Loucy (cell line): ENCODE results near the gene TRAPPC5.
A peak's percentile ranks its signal among the peaks of the same experiment; 100 is the strongest.

Experiments
- H2AFZ ChIP-seq: fragments of 200-600 bp; sonication (generic); 2 replicates; pipeline ENCODE4 v1.6.0; 2016; ENCODE audit warnings: antibody characterized with exemption, mild to moderate bottlenecking, low read length, moderate library complexity
- H3F3A ChIP-seq: fragments of 200-600 bp; 2 replicates; pipeline ENCODE4 v1.6.0; 2016; ENCODE audit warnings: antibody characterized with exemption, low read depth, mild to moderate bottlenecking
- H3K27me3 ChIP-seq: fragments of 200-600 bp; sonication (generic); 2 replicates; pipeline ENCODE4 v1.6.1; 2014; ENCODE audit warnings: low read length, mild to moderate bottlenecking; ENCODE audit not compliant: insufficient read depth, poor library complexity, severe bottlenecking
- H3K36me3 ChIP-seq: fragments of 200-600 bp; sonication (generic); 2 replicates; pipeline ENCODE4 v1.6.1; 2016; ENCODE audit warnings: low read length; ENCODE audit not compliant: insufficient read depth
- H3K4me1 ChIP-seq: fragments of 200-600 bp; sonication (generic); 2 replicates; pipeline ENCODE4 v1.5.1; 2014; ENCODE audit warnings: low read length, mild to moderate bottlenecking; ENCODE audit not compliant: insufficient read depth, poor library complexity, severe bottlenecking
- H3K4me2 ChIP-seq: fragments of 200-600 bp; sonication (generic); 2 replicates; pipeline ENCODE4 v1.6.0; 2014; ENCODE audit warnings: antibody characterized with exemption, low read length, low read depth, mild to moderate bottlenecking; ENCODE audit not compliant: poor library complexity, severe bottlenecking
- H3K4me3 ChIP-seq: fragments of 200-600 bp; sonication (generic); 2 replicates; pipeline ENCODE4 v1.5.1; 2014; ENCODE audit warnings: low read length, mild to moderate bottlenecking, mixed read lengths; ENCODE audit not compliant: poor library complexity, severe bottlenecking
- H3K79me2 ChIP-seq: fragments of 200-600 bp; sonication (generic); 2 replicates; pipeline ENCODE4 v1.6.1; 2014; ENCODE audit warnings: low read length; ENCODE audit not compliant: insufficient read depth
- H3K9ac ChIP-seq: fragments of 200-600 bp; sonication (generic); 2 replicates; pipeline ENCODE4 v1.6.0; 2014; ENCODE audit warnings: mild to moderate bottlenecking, low read depth, low read length, moderate library complexity; ENCODE audit not compliant: poor library complexity, severe bottlenecking
- H3K9me2 ChIP-seq: fragments of 200-600 bp; sonication (generic); replicated peaks from 2 replicates; pipeline ENCODE4 v1.6.1; 2016; ENCODE audit warnings: low read depth, low read length, mixed read lengths
- H3K9me3 ChIP-seq: fragments of 200-600 bp; sonication (generic); 2 replicates; pipeline ENCODE4 v1.6.1; 2014; ENCODE audit warnings: mild to moderate bottlenecking, antibody characterized with exemption, low read length, low read depth; ENCODE audit not compliant: insufficient read depth
- H4K20me1 ChIP-seq: fragments of 200-600 bp; sonication (generic); 2 replicates; pipeline ENCODE4 v1.6.0; 2014; ENCODE audit warnings: antibody characterized with exemption, low read length, mild to moderate bottlenecking; ENCODE audit not compliant: insufficient read depth, poor library complexity, severe bottlenecking
- EZH2phosphoT487 ChIP-seq: fragments of 200-600 bp; IDR thresholded peaks from 2 replicates; pipeline ENCODE4 v1.6.1; 2018; ENCODE audit warnings: antibody characterized with exemption, mild to moderate bottlenecking, moderate library complexity, borderline replicate concordance
- TF ChIP-seq, protein P1 (sequence below): fragments of 200-600 bp; sonication (generic); conservative IDR thresholded peaks from 2 replicates; pipeline ENCODE4 v1.5.1; 2014; ENCODE audit warnings: mild to moderate bottlenecking, antibody characterized with exemption, low read length

The TRAPPC5 gene

DNA sequence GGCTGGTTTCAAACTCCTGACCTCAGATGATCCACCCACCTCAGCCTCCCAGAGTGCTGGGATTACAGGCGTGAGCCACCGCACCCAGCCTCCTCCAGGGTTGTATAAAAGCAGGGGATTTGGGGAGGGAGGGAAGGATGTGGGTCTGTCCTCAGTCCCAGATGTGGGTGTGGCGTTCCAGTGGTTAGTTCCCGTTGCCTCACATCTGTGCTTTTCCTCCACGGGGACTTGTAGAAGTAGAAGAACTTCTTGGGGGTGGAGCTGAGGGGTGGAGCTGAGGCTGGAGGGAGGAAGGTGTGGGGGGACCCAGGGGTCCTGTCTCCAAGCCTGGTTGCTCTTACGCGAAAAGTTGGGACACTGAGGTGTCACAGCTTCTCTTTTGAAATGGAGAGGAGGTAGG is 4.3 kb upstream of the TRAPPC5 start:
- H2AFZ ChIP-seq: peak overlapping the region; percentile 26
- no peaks in the 10 kb centered on the region for H3F3A ChIP-seq
- H3K4me3 ChIP-seq: peak overlapping the region; percentile 37
- H3K27me3 ChIP-seq: no peaks in the 10 kb centered on the region
- peaks cover 2% of the 10 kb centered on the region for H4K20me1 ChIP-seq
- H3K4me1 ChIP-seq: peaks cover 34% of the 10 kb centered on the region
- TF ChIP-seq, protein P1, sequence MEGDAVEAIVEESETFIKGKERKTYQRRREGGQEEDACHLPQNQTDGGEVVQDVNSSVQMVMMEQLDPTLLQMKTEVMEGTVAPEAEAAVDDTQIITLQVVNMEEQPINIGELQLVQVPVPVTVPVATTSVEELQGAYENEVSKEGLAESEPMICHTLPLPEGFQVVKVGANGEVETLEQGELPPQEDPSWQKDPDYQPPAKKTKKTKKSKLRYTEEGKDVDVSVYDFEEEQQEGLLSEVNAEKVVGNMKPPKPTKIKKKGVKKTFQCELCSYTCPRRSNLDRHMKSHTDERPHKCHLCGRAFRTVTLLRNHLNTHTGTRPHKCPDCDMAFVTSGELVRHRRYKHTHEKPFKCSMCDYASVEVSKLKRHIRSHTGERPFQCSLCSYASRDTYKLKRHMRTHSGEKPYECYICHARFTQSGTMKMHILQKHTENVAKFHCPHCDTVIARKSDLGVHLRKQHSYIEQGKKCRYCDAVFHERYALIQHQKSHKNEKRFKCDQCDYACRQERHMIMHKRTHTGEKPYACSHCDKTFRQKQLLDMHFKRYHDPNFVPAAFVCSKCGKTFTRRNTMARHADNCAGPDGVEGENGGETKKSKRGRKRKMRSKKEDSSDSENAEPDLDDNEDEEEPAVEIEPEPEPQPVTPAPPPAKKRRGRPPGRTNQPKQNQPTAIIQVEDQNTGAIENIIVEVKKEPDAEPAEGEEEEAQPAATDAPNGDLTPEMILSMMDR: no peak
- TF ChIP-seq EZH2phosphoT487: no peak
- no peaks in the 10 kb centered on the region for H3K9me2 ChIP-seq
- peak overlapping the region; percentile 29 for H3K9ac ChIP-seq
- H3K9me3 ChIP-seq: no peaks in the 10 kb centered on the region
- peak overlapping the region; percentile 46 for H3K4me2 ChIP-seq
- peaks cover 7% of the 10 kb centered on the region; the same call in 1 of the 2 replicates for H3K79me2 ChIP-seq
- H3K36me3 ChIP-seq: no peaks in the 10 kb centered on the region

DNA sequence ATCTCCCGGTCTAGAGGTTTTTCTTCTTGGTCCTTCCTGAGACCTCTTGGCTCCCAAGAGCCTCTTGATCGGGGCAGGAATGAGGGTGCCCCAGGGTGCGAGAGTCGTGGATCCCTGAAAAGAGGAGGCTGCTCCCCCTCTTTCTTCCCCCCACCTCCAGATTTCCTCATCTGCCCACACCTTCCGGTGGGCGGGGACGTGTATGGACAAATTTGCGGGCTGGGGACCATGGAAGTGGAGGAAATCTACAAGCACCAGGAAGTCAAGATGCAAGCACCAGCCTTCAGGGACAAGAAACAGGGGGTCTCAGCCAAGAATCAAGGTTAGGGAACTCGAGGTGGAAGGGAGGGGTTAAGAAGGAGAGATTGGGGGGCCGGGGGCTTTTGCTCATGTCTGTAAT is 3.8 kb upstream of the TRAPPC5 start, which contains the start of gene MCEMP1:
Gene MCEMP1 (plus strand): TSS at position 237 of the 400 bp plus-strand sequence. CDS start 31 bp downstream, at position 268.
- Histone ChIP-seq H3K36me3 (no peaks in the 10 kb centered on the region), H3K4me3 (peak within 1 kb of the TSS; percentile 37)

DNA sequence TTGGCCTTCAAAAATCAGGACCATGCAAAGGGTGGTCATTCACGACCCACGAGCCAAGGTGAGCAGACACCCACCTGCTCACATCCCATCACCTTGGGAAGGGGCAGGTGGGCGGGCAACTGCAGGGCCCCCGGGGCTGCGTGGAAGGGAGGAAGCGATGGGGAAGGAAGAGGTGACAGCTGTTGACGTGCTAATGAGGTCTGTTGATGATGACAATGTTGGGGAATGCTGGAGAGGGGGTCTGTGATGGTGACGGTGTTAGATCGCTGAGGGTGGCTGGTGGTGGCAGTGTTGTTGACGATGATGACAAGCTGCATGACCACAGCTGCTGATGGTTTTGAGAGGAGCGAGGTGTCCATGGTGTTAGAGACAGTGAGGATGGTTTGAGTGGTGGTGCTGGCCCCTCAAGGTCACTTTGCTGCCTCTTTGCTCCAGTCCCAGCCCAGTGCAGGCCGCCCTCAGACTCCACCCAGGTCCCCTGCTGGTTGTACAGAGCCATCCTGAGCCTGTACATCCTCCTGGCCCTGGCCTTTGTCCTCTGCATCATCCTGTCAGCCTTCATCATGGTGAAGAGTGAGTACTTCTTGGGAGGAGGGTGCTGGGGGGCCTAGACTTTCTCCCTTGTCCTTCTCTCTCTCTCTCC is 2.8 kb upstream of the TRAPPC5 start:
- Histone ChIP-seq H3K27me3 (no peaks in the 10 kb centered on the region), H3K4me1 (peaks cover 37% of the 10 kb centered on the region), H3K4me2 (no peak overlapping the region)

More for the DNA sequence above, 3.8 kb upstream of the TRAPPC5 start, which contains the start of gene MCEMP1:
- Histone ChIP-seq H3K79me2 (peaks cover 11% of the 10 kb centered on the region), H3K9ac (peak within 1 kb of the TSS; percentile 29), H3K4me2 (peak within 1 kb of the TSS; percentile 46), H3K4me1 (peaks cover 37% of the 10 kb centered on the region), H3F3A (no peaks in the 10 kb centered on the region), H3K9me2 (no peaks in the 10 kb centered on the region), H3K27me3 (no peaks in the 10 kb centered on the region), H3K9me3 (no peaks in the 10 kb centered on the region), H2AFZ (peak within 1 kb of the TSS; percentile 26), H4K20me1 (peaks cover 6% of the 10 kb centered on the region)
- no peak for TF ChIP-seq EZH2phosphoT487
- TF ChIP-seq, protein P1: no peak

More for the DNA sequence above, 2.8 kb upstream of the TRAPPC5 start:
- no peak overlapping the region for H3K4me3 ChIP-seq
- H2AFZ ChIP-seq: no peak overlapping the region; the same call in 1 of the 2 replicates
- TF ChIP-seq, protein P1: no peak
- TF ChIP-seq EZH2phosphoT487: no peak
- no peak overlapping the region for H3K9ac ChIP-seq
- no peaks in the 10 kb centered on the region for H3K9me3 ChIP-seq
- H3K9me2 ChIP-seq: no peaks in the 10 kb centered on the region
- no peaks in the 10 kb centered on the region; the same call in 1 of the 2 replicates for H3K36me3 ChIP-seq
- H3F3A ChIP-seq: no peaks in the 10 kb centered on the region
- H4K20me1 ChIP-seq: peaks cover 16% of the 10 kb centered on the region
- H3K79me2 ChIP-seq: peaks cover 20% of the 10 kb centered on the region
